GM23338 (cell line): ENCODE data around the gene PRKAA2. TPM values are rescaled to one million over a fixed set of nuclear protein-coding genes. Genes with fewer than 3 reads are reported as not detected.

ENCODE experiments used
- ATAC-seq: fragments of 200-7000 bp; cut with Tn5 transposase; 3 replicates; pipeline ENCODE4 v1.9.1; 2020
- DNase-seq: peaks from one replicate; pipeline ENCODE4 v3.0.0-alpha.2; 2015; ENCODE audit warnings: low spot score
- H2AFZ ChIP-seq: fragments of 200-600 bp; sonication (generic); 2 replicates; pipeline ENCODE4 v1.8.0; 2016; ENCODE audit warnings: antibody characterized with exemption, mild to moderate bottlenecking, moderate library complexity
- H3F3A ChIP-seq: fragments of 200-600 bp; sonication (generic); replicated peaks from 2 replicates; pipeline ENCODE4 v1.8.0; 2017; ENCODE audit warnings: antibody characterized with exemption, mixed run types, low read depth
- H3K27ac ChIP-seq: fragments of 200-600 bp; sonication (generic); 2 replicates; pipeline ENCODE4 v1.6.1; 2016; ENCODE audit warnings: low read depth
- H3K27me3 ChIP-seq: fragments of 200-600 bp; sonication (generic); 2 replicates; pipeline ENCODE4 v1.8.0; 2016; ENCODE audit warnings: mild to moderate bottlenecking, mixed run types, moderate library complexity; ENCODE audit not compliant: insufficient read depth
- H3K36me3 ChIP-seq: fragments of 200-600 bp; sonication (generic); 2 replicates; pipeline ENCODE4 v1.8.0; 2016; ENCODE audit warnings: mild to moderate bottlenecking; ENCODE audit not compliant: insufficient read depth
- H3K4me1 ChIP-seq: fragments of 200-600 bp; sonication (generic); 2 replicates; pipeline ENCODE4 v1.8.0; 2016; ENCODE audit warnings: mild to moderate bottlenecking, moderate library complexity; ENCODE audit not compliant: insufficient read depth
- H3K4me2 ChIP-seq: fragments of 200-600 bp; sonication (generic); 2 replicates; pipeline ENCODE4 v1.7.1; 2017; ENCODE audit warnings: mixed run types
- H3K4me3 ChIP-seq: fragments of 200-600 bp; sonication (generic); 2 replicates; pipeline ENCODE4 v1.6.1; 2016; ENCODE audit warnings: mixed run types
- H3K79me2 ChIP-seq: fragments of 200-600 bp; sonication (generic); replicated peaks from 2 replicates; pipeline ENCODE4 v1.8.0; 2017; ENCODE audit warnings: mild to moderate bottlenecking; ENCODE audit not compliant: insufficient read depth
- H3K9me2 ChIP-seq: fragments of 200-600 bp; sonication (generic); 2 replicates; pipeline ENCODE4 v1.8.0; 2017; ENCODE audit not compliant: insufficient read depth
- H4K20me1 ChIP-seq: fragments of 200-600 bp; sonication (generic); replicated peaks from 2 replicates; pipeline ENCODE4 v1.8.0; 2017; ENCODE audit warnings: mild to moderate bottlenecking; ENCODE audit not compliant: insufficient read depth
- H3K27ac Mint-ChIP-seq: 2 replicates; pipeline ENCODE4 v1.8.0; 2020; ENCODE audit warnings: inconsistent platforms, mild to moderate bottlenecking, moderate library complexity, mixed read lengths
- H3K27me3 Mint-ChIP-seq: 3 replicates; pipeline ENCODE4 v1.8.0; 2022; ENCODE audit warnings: low read depth, mild to moderate bottlenecking, moderate library complexity, mixed read lengths, inconsistent platforms; ENCODE audit not compliant: insufficient read depth, poor library complexity
- H3K36me3 Mint-ChIP-seq: 3 replicates; pipeline ENCODE4 v1.8.0; 2021; ENCODE audit warnings: low read depth, mild to moderate bottlenecking, inconsistent platforms, moderate library complexity, mixed read lengths
- H3K4me1 Mint-ChIP-seq: 3 replicates; pipeline ENCODE4 v1.8.0; 2020; ENCODE audit warnings: mild to moderate bottlenecking, inconsistent platforms, mixed read lengths
- H3K4me3 Mint-ChIP-seq: 3 replicates; pipeline ENCODE4 v1.8.0; 2021; ENCODE audit warnings: moderate library complexity, mild to moderate bottlenecking, inconsistent platforms, mixed read lengths
- H3K9me3 Mint-ChIP-seq: 3 replicates; pipeline ENCODE4 v1.8.0; 2020; ENCODE audit warnings: moderate library complexity, mild to moderate bottlenecking, inconsistent platforms, mixed read lengths
- ETS1 ChIP-seq: IDR thresholded peaks from 2 replicates; pipeline ENCODE4 v1.6.1; 2016; ENCODE audit warnings: antibody characterized with exemption
- EZH2 ChIP-seq: fragments of 200-600 bp; sonication (generic); IDR thresholded peaks from one replicate; pipeline ENCODE4 v1.8.0; 2017; ENCODE audit warnings: antibody characterized with exemption, mild to moderate bottlenecking, low read depth; ENCODE audit not compliant: unreplicated experiment
- JUNB ChIP-seq: IDR thresholded peaks from one replicate; pipeline ENCODE4 v1.6.1; 2016; ENCODE audit warnings: antibody characterized with exemption; ENCODE audit not compliant: unreplicated experiment
- POLR2AphosphoS5 ChIP-seq: IDR thresholded peaks from 2 replicates; pipeline ENCODE4 v1.6.1; 2016; ENCODE audit warnings: antibody characterized with exemption, low read depth
- STAT1 ChIP-seq: IDR thresholded peaks from one replicate; pipeline ENCODE4 v1.6.1; 2016; ENCODE audit warnings: antibody characterized with exemption; ENCODE audit not compliant: unreplicated experiment
- ZNF114 ChIP-seq: fragments of 250-450 bp; sonication (Bioruptor Pico); IDR thresholded peaks from 2 replicates; pipeline ENCODE4 v1.5.0; 2020; ENCODE audit warnings: mild to moderate bottlenecking, moderate library complexity
- polyA plus RNA-seq: library from polyadenylated mRNA; unstranded; fragments of >200 nt; fragmentation: Nextera tagmentation; extraction: Ambion mirVana; gene quantifications from 2 replicates; pipeline ENCODE4 v1.2.1, GENCODE V29; 2016
- total RNA-seq: library from RNA; depleted of rRNA; stranded (reverse); fragments of >200 nt; shearing (Covaris generic); gene quantifications from 2 replicates; pipeline ENCODE4 v1.2.3, GENCODE V29; 2014
- TF ChIP-seq, protein P1 (sequence below): fragments of 250-450 bp; sonication (Bioruptor Pico); IDR thresholded peaks from 2 replicates; pipeline ENCODE4 v1.5.0; 2020; ENCODE audit warnings: mild to moderate bottlenecking, moderate library complexity

The PRKAA2 gene
- total and polyA plus RNA-seq, 2 experiments from 2014 or later = 3.0 to 8.7 TPM

DNA sequence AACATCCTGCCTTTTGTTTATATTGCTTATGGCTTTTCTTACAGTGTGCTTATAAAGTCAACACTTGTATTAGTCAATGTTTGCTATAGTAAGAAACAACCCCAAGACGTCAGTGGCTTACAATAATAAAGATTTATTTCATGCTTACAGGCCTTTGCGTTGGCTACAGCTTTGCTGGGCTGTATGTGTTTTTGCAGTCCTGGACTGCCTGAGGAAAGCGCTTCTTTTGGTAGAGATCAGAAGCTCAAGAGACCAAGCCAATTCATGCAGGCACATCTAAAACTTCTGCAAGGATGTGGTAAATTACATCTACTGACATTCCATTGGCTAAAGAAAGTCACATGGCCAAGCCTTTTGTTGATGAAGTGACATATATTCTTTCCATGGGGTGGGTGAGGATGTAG is 17.5 kb upstream of the PRKAA2 start:
- Mint-ChIP-seq H3K4me3 (no peak overlapping the region), H3K9me3 (peaks cover 9% of the 10 kb centered on the region; the same call in 1 of the 3 replicates), H3K36me3 (no peaks in the 10 kb centered on the region), H3K27ac (no peak overlapping the region), H3K4me1 (peaks cover 27% of the 10 kb centered on the region), H3K27me3 (no peaks in the 10 kb centered on the region)
- Histone ChIP-seq H3K9me2 (no peaks in the 10 kb centered on the region), H3K27ac (no peak overlapping the region), H3K4me3 (no peak overlapping the region), H3K36me3 (no peaks in the 10 kb centered on the region), H2AFZ (peak overlapping the region; percentile 29; the same call in 1 of the 2 replicates), H3K79me2 (no peaks in the 10 kb centered on the region), H3K4me2 (no peak overlapping the region), H3K27me3 (no peaks in the 10 kb centered on the region), H3K4me1 (peaks cover 15% of the 10 kb centered on the region; the same call in 1 of the 2 replicates), H4K20me1 (no peaks in the 10 kb centered on the region), H3F3A (no peaks in the 10 kb centered on the region)
- TF ChIP-seq JUNB (no peak), STAT1 (no peak), EZH2 (no peak), ETS1 (no peak), POLR2AphosphoS5 (no peak), ZNF114 (CRISPR knock-in tag) (no peak)
- TF ChIP-seq, protein P1, sequence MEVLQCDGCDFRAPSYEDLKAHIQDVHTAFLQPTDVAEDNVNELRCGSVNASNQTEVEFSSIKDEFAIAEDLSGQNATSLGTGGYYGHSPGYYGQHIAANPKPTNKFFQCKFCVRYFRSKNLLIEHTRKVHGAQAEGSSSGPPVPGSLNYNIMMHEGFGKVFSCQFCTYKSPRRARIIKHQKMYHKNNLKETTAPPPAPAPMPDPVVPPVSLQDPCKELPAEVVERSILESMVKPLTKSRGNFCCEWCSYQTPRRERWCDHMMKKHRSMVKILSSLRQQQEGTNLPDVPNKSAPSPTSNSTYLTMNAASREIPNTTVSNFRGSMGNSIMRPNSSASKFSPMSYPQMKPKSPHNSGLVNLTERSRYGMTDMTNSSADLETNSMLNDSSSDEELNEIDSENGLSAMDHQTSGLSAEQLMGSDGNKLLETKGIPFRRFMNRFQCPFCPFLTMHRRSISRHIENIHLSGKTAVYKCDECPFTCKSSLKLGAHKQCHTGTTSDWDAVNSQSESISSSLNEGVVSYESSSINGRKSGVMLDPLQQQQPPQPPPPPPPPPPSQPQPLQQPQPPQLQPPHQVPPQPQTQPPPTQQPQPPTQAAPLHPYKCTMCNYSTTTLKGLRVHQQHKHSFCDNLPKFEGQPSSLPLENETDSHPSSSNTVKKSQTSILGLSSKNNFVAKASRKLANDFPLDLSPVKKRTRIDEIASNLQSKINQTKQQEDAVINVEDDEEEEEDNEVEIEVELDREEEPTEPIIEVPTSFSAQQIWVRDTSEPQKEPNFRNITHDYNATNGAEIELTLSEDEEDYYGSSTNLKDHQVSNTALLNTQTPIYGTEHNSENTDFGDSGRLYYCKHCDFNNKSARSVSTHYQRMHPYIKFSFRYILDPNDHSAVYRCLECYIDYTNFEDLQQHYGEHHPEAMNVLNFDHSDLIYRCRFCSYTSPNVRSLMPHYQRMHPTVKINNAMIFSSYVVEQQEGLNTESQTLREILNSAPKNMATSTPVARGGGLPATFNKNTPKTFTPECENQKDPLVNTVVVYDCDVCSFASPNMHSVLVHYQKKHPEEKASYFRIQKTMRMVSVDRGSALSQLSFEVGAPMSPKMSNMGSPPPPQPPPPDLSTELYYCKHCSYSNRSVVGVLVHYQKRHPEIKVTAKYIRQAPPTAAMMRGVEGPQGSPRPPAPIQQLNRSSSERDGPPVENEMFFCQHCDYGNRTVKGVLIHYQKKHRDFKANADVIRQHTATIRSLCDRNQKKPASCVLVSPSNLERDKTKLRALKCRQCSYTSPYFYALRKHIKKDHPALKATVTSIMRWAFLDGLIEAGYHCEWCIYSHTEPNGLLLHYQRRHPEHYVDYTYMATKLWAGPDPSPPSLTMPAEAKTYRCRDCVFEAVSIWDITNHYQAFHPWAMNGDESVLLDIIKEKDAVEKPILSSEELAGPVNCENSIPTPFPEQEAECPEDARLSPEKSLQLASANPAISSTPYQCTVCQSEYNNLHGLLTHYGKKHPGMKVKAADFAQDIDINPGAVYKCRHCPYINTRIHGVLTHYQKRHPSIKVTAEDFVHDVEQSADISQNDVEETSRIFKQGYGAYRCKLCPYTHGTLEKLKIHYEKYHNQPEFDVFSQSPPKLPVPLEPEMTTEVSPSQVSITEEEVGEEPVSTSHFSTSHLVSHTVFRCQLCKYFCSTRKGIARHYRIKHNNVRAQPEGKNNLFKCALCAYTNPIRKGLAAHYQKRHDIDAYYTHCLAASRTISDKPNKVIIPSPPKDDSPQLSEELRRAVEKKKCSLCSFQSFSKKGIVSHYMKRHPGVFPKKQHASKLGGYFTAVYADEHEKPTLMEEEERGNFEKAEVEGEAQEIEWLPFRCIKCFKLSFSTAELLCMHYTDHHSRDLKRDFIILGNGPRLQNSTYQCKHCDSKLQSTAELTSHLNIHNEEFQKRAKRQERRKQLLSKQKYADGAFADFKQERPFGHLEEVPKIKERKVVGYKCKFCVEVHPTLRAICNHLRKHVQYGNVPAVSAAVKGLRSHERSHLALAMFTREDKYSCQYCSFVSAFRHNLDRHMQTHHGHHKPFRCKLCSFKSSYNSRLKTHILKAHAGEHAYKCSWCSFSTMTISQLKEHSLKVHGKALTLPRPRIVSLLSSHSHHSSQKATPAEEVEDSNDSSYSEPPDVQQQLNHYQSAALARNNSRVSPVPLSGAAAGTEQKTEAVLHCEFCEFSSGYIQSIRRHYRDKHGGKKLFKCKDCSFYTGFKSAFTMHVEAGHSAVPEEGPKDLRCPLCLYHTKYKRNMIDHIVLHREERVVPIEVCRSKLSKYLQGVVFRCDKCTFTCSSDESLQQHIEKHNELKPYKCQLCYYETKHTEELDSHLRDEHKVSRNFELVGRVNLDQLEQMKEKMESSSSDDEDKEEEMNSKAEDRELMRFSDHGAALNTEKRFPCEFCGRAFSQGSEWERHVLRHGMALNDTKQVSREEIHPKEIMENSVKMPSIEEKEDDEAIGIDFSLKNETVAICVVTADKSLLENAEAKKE (CRISPR knock-in tag) = no peak
- DNase-seq (peak; percentile 26), ATAC-seq (no peak)
